HL-60/S4 (cell line): ENCODE results near the gene ZDHHC17.

Source experiments
- in situ Hi-C: fragments of 300-500 bp; cut with MboI; formaldehyde crosslinking; loops from 2 replicates; pipeline ENCODE4 v1.14.3; 2022; ENCODE audit warnings: low sequenced_read_pairs

The ZDHHC17 gene

GRCh38 chr12:76810671-76811419, 46.9 kb downstream of the ZDHHC17 start:
- in situ Hi-C loops = no loop called here

- in situ Hi-C loops = no loop called here
Measured at GRCh38 chr12:76811976-76812375, 48.1 kb downstream of the ZDHHC17 start.

GRCh38 chr12:76813265-76813664, 49.4 kb downstream of the ZDHHC17 start:
- in situ Hi-C loops = no loop called here

- in situ Hi-C loops = no loop called here
Measured at GRCh38 chr12:76813972-76814371, 50.1 kb downstream of the ZDHHC17 start.

GRCh38 chr12:76820888-76821482, 57.1 kb downstream of the ZDHHC17 start:
- in situ Hi-C loops = no loop called here

GRCh38 chr12:76830436-76830835, 66.5 kb downstream of the ZDHHC17 start:
- in situ Hi-C loops = no loop called here

- in situ Hi-C loops = no loop called here
Measured at GRCh38 chr12:76836633-76837032, 72.7 kb downstream of the ZDHHC17 start.

- in situ Hi-C loops = no loop called here
Measured at GRCh38 chr12:76847260-76847659, 83.3 kb downstream of the ZDHHC17 start.

- in situ Hi-C loops = no loop called here
Measured at GRCh38 chr12:76848132-76848531, 84.2 kb downstream of the ZDHHC17 start.

- in situ Hi-C loops = no loop called here
Measured at GRCh38 chr12:76852106-76852505, 88.2 kb downstream of the ZDHHC17 start.

GRCh38 chr12:76855271-76855670, 91.4 kb downstream of the ZDHHC17 start:
- in situ Hi-C loops = no loop called here

GRCh38 chr12:76856018-76856644, 92.2 kb downstream of the ZDHHC17 start:
- in situ Hi-C loops = no loop called here

GRCh38 chr12:76859611-76860010, 95.7 kb downstream of the ZDHHC17 start:
- in situ Hi-C loops = no loop called here

- in situ Hi-C loops = no loop called here
Measured at GRCh38 chr12:76860256-76860655, 96.3 kb downstream of the ZDHHC17 start.

- in situ Hi-C loops = no loop called here
Measured at GRCh38 chr12:76863005-76863670, 99.2 kb downstream of the ZDHHC17 start.

GRCh38 chr12:76863837-76864236, 99.9 kb downstream of the ZDHHC17 start:
- in situ Hi-C loops = no loop called here

- in situ Hi-C loops = no loop called here
Measured at GRCh38 chr12:76864791-76865400, 101.0 kb downstream of the ZDHHC17 start.

GRCh38 chr12:76866151-76866567, 102.2 kb downstream of the ZDHHC17 start:
- in situ Hi-C loops = no loop called here

- in situ Hi-C loops = no loop called here
Measured at GRCh38 chr12:76866726-76867125, 102.8 kb downstream of the ZDHHC17 start.

GRCh38 chr12:76871082-76871481, 107.2 kb downstream of the ZDHHC17 start:
- in situ Hi-C loops = no loop called here

GRCh38 chr12:76871742-76872141, 107.8 kb downstream of the ZDHHC17 start:
- in situ Hi-C loops = no loop called here
